Cortex of kidney (tissue), 1 donor: ENCODE measurements around the gene SRSF12.

Experiments
- DNase-seq: peaks from one replicate; lab custom pipeline; 2025; lab: John Stamatoyannopoulos, UW

SRSF12 gene

GRCh38 chr6:89117211-89118108 lies at the start of gene SRSF12:
SRSF12 (minus strand) TSS chr6:89118071; CDS start chr6:89117887, 184 bp downstream.
- no peak for DNase-seq

- DNase-seq: no peak
These were observed 44.1 kb upstream of the SRSF12 start for GRCh38 chr6:89162047-89162371.

DNA sequence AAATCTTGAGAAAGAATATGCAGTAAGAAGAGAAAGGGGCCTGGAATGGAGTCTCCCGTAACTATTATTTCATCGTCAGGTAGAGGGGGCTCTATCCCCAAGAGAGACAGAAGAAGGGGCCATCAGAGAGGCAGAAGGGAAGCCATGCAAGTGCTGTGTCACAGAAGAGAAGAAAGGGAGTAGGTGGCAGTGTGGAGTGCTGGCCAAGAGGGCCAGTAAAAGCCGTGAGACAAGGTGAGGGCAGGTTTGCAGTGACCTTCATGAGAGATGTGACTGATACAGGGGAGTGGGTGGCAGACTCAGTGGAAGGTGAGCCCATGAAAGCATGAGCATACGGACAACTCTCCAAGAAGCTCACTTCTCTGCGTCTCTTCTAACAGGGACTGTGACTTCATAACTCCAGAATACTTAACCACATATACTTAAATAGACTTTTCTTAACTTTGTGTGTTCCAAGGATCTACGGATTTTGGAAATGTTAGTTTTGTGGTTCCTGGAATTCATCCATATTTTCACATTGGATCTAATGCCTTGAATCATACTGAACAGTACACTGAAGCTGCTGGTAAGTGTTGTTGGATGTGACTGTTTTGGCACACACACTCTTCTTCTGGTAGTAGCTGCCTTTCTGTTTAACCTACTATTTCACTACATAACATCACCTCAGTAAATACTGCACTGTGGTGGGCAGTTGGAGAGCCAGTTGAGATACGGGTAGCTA lies 43.6 kb upstream of the SRSF12 start:
- DNase-seq: no peak

DNA sequence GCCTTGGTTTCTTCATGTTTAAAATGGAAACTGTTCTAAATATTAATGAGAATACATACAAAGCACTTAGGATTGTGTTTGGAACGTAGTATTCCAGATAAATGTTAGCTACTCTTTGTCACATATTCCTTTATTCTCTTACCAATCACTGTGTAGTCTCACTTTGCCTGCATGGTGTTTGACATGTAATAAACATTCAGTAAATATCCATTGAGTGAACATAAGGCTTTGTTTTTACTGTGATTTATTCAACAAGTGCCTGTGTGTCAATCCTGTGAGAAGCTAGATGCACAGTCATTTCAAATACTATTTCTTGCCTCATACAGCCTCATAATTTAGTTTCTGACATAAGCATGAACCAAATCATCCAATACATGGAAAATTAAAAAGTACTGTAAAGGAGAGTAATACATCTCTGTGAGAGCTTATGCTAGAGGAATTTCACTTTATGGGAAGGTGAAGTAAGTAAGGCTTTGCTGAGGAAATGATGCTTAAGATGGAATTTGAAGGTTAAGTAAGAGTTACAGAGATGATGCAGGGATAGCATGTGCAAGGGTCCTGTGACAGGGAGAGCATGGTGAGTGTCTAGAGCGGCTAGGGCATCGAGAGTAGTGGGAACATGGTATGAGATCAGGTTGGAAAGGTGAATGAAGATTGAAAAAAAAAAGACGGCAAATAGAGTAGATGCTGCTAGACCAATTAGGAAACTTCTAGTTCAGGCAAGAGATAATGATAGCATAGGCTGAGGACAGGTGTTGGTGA lies 42.6 kb upstream of the SRSF12 start:
- no peak for DNase-seq

DNA sequence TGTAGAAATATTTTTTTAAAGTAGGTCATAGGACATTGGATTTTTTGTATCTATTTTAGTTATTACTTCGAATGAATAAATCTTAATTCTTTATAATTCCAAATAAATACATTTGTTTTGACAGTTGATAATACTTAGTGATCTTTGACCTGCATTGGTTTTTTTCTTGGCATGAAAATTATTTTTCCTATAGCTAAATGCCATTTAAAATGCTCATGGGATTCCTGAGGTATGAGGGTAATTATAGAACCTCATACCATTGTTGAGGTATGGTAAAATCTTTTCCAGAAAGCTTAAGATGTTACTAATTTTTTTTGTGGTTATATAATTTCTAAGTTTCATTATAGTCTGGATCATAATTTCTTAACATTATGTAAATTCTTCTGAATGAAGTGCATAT lies 36.3 kb upstream of the SRSF12 start:
- DNase-seq: no peak

GRCh38 chr6:89148016-89148750 lies 30.3 kb upstream of the SRSF12 start:
- DNase-seq: no peak

DNA sequence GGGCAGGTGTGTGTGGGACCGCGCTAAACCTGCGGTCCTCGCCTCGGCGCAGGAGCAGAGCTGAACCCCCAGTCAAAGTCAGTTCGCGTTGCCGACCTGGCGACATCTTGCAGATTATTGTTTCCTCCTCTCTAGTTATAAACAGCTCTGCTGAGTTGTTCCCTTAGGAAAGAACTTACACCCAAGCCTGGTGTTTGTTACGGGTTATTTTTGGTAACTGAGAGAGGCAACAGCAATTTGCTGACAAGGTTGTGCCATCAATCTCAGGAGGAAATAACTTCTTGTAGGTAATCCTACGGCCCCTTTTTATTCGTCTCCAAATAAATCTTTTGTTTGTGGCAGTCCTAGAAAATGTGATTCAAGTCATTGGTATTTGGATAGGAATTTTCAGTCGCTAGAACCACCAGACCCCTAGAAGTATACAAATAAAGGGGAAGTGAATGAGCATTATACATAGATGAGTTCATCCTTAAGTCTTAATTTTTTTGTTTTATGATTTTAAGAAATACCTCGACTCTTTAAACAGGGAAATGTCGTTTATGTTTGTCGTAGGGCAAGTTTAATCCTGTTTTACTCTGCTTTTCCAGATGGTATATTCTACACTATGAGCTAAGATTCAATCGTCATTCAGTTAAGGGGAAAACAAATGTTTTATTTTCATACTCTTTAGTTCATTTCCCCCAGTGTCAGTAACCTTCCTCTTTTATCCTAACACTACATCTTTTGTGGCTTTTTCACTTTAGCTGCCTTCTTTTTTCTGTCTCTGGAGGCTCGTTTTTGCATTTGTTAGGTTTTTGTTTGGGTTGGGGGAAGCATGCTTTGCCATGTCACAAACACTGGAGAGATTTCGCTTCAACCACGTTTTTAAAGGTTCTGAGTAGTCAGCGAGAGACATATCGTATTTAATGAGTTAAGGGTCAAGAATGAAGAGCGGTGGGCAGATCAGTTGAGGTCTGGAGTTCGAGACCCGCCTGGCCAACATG lies 29.1 kb upstream of the SRSF12 start:
- DNase-seq: no peak

GRCh38 chr6:89145956-89146717 lies 28.3 kb upstream of the SRSF12 start, which contains the start of gene PM20D2:
PM20D2 (plus strand) TSS chr6:89146055; CDS start chr6:89146145, 90 bp downstream.
- peak; percentile 19 for DNase-seq

DNA sequence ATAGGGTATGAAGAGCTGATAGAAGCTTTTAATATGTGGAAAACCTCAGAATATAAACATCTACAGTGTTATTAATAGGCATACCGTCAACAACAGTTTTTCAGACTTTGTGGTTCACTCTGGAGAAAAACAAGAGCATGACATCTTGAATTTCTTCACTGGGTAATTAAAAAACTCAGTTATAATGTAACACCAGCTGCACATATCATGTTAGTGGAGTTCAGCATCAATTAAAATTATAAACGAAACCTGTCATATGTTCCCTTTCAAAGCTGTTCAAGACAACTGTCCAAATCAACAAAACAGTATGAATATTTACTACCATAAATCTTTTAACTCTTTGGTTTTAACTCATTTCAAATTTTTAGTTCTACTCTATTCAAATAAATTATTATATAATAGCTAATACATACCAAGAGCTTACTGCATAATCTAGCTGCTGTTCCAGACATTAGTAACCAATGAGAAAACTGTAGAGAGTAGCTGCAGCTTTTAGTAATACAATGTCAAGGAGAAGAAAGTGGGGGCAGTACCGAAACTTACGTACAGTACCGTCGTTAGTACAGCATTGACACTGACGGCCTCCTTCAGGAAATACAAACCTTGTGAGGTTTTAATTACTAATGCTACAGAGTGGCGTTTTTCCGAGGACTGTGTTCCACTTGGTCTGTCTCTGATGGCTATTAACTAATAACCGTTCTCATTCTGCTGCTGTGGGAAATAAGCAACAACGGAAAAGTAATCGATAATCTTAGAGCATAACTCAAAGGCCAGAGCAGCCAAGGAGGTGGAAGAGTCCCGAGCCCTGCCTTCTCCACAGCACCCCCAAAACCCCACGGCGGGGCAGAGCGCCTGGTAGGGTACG lies 27.5 kb upstream of the SRSF12 start:
- no peak for DNase-seq

DNA sequence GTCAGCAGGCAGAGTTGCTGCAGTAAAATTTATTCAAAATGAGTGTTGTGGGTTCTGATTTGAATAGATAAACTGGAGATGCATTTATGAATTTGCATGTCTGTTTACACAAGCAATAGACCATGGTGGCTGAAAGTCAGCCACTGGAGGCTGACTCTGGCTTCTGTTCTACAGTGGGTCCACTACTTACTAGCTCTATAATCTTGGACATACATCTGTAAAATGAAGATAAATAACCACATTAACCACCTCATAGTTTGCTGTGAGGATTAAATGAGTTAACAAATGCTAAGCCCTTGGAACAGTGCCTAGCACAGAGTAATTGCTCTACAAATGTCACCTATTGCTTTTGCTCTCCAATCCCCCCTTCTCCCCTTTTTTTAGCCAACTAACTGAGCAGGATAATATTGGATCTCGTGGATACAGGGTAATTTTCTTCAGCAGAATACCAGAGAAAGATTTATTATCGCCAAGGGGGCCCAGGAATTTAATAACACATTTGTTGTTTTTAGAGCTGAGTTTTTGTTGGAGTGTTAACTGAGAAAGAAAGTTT lies 26.6 kb upstream of the SRSF12 start:
- no peak for DNase-seq

- no peak for DNase-seq
These were observed 22.7 kb upstream of the SRSF12 start for GRCh38 chr6:89140347-89141156.

GRCh38 chr6:89139509-89140346 lies 21.9 kb upstream of the SRSF12 start:
- DNase-seq: no peak

DNA sequence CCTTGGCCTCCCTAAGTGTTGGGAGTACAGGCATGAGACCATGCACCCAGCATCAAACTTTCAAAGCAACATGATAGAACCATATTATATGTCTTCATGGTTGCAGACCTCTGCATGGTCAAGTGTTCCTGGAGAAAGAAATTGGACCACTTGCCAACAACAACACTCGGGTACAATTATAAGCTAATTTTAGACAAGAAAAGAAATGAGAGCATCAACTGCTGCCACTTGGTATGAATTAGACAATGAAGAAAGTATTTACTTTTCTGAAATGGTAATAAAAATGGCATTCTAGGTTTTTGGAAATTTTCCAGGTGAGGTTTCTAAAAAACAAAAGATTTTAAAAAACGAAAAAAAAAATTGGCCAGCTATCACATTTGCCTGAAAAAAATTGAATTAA lies 20.3 kb upstream of the SRSF12 start:
- DNase-seq: no peak

- no peak for DNase-seq
These were observed 16.9 kb upstream of the SRSF12 start for GRCh38 chr6:89134723-89135122.

- no peak for DNase-seq
These were observed 16.1 kb upstream of the SRSF12 start for GRCh38 chr6:89133981-89134380.

- DNase-seq: no peak
These were observed 14.2 kb upstream of the SRSF12 start for GRCh38 chr6:89132057-89132456.

- no peak for DNase-seq
These were observed 13.7 kb upstream of the SRSF12 start for GRCh38 chr6:89131599-89131998.
